ENCODE data around the gene PET100. TPM values are rescaled to one million over a fixed set of nuclear protein-coding genes. Genes with fewer than 3 reads are reported as not detected.

PET100 gene
- total and polyA plus RNA-seq, 11 donors = 22.3 to 405 (median 136) TPM

GRCh38 chr19:7602935-7603497, 26.6 kb upstream of the PET100 start:
- TF ChIP-seq POLR2A (IDR thresholded peaks at IDR 0.05) (no peak), CTCF (IDR thresholded peaks at IDR 0.05) (no peak)
- H3K27me3 ChIP-seq = peaks cover 0 to 42% (median 0%) of the 10 kb centered on the region in 9 donors
- DNase-seq (no peak), ATAC-seq (no peak)
- WGBS, 4 donors = 68 to 76% (median 69%) methylated on average over 11 of the region's 11 CpGs
- no peak overlapping the region for H3K27ac ChIP-seq
- H3K9me3 ChIP-seq = no peaks in the 10 kb centered on the region
- no peaks in the 10 kb centered on the region for H3K36me3 ChIP-seq
- H3K4me1 ChIP-seq = no peaks in the 10 kb centered on the region
- intact Hi-C loops (cut with DNase I) = no loop called here
- no peak overlapping the region for H3K4me3 ChIP-seq

GRCh38 chr19:7603919-7604318, 25.7 kb upstream of the PET100 start:
- DNase-seq = no peak
- Histone ChIP-seq H3K4me1 (no peaks in the 10 kb centered on the region), H3K4me3 (no peak overlapping the region), H3K27me3 (peaks cover 0 to 33% (median 0%) of the 10 kb centered on the region in 9 donors), H3K36me3 (no peaks in the 10 kb centered on the region), H3K27ac (no peak overlapping the region), H3K9me3 (no peaks in the 10 kb centered on the region)
- no peak for ATAC-seq
- intact Hi-C loops (cut with DNase I) = no loop called here
- no peak for TF ChIP-seq POLR2A (IDR thresholded peaks at IDR 0.05)
- no peak for TF ChIP-seq CTCF (IDR thresholded peaks at IDR 0.05)
- 65 to 71% (median 70%) methylated on average over 9 of the region's 9 CpGs for WGBS, 4 donors

GRCh38 chr19:7605490-7606222, 23.9 kb upstream of the PET100 start:
- Histone ChIP-seq H3K36me3 (no peaks in the 10 kb centered on the region), H3K4me3 (no peak overlapping the region), H3K9me3 (no peaks in the 10 kb centered on the region), H3K4me1 (no peaks in the 10 kb centered on the region), H3K27ac (no peak overlapping the region), H3K27me3 (peaks cover 0 to 32% (median 0%) of the 10 kb centered on the region in 9 donors)
- ATAC-seq = peak in 1 of 4 donors; percentile 19
- DNase-seq = no peak
- WGBS, 4 donors = 62 to 75% (median 68%) methylated on average over 14 of the region's 14 CpGs
- intact Hi-C loops (cut with DNase I) = no loop called here
- TF ChIP-seq CTCF (IDR thresholded peaks at IDR 0.05) (no peak), POLR2A (IDR thresholded peaks at IDR 0.05) (no peak)

- intact Hi-C loops (cut with DNase I) = no loop called here
- H3K27ac ChIP-seq = no peak overlapping the region
- H3K4me3 ChIP-seq = no peak overlapping the region
- ATAC-seq (no peak), DNase-seq (no peak)
- H3K4me1 ChIP-seq = no peaks in the 10 kb centered on the region
- no peaks in the 10 kb centered on the region for H3K36me3 ChIP-seq
- TF ChIP-seq CTCF (IDR thresholded peaks at IDR 0.05) (no peak), POLR2A (IDR thresholded peaks at IDR 0.05) (no peak)
- WGBS, 4 donors = 75 to 85% (median 82%) methylated on average over 8 to 17 of the region's 17 CpGs
- no peaks in the 10 kb centered on the region for H3K9me3 ChIP-seq
- peaks cover 0 to 31% (median 0%) of the 10 kb centered on the region in 9 donors for H3K27me3 ChIP-seq
Measured at GRCh38 chr19:7606289-7606688, 23.3 kb upstream of the PET100 start.

All from heart left ventricle (tissue), 16 donors.